H1 (cell line): ENCODE results near the gene HNRNPA1. TPM values are rescaled to one million over a fixed set of nuclear protein-coding genes. Genes with fewer than 3 reads are reported as not detected.
A peak's percentile ranks its signal among the peaks of the same experiment; 100 is the strongest.

Source experiments
- CTCF ChIA-PET: fragments of 300-600 bp; sonication (Branson Sonifier 250); formaldehyde crosslinking; loops from one replicate; lab custom pipeline; 2021; ENCODE audit not compliant: partially characterized antibody; lab: Charles Lee
- POLR2A ChIA-PET: fragments of 300-600 bp; sonication (Branson Sonifier 250); formaldehyde crosslinking; loops from one replicate; lab custom pipeline; 2021; ENCODE audit warnings: inconsistent platforms; ENCODE audit not compliant: partially characterized antibody; lab: Charles Lee
- DNase-seq, 2 experiments: peaks; one replicate each; pipeline versions ENCODE4 v3.0.0 to v3.0.0-alpha.2; 2010 to 2022; ENCODE audit warnings: low spot score in 2 of 2, low read depth in 1 of 2, mixed read lengths in 1 of 2
- FAIRE-seq: peaks from 2 replicates; lab custom pipeline; 2011; peaks lifted over from hg19 to GRCh38; lab: Jason Lieb, UNC
- H2AFZ ChIP-seq: 2 replicates; pipeline ENCODE4 v1.8.1; 2012; ENCODE audit warnings: low read length, inconsistent platforms
- H2AK5ac ChIP-seq: 2 replicates; pipeline ENCODE4 v1.6.1; 2013; ENCODE audit warnings: low read depth, low read length
- H2BK120ac ChIP-seq: replicated peaks from 2 replicates; pipeline ENCODE3; 2013; ENCODE audit warnings: low read depth, low read length, inconsistent platforms
- H2BK12ac ChIP-seq: 2 replicates; pipeline ENCODE4 v1.6.1; 2013; ENCODE audit warnings: low read depth, low read length
- H2BK15ac ChIP-seq: 2 replicates; pipeline ENCODE4 v1.6.1; 2013; ENCODE audit warnings: low read length
- H2BK20ac ChIP-seq: 2 replicates; pipeline ENCODE4 v1.6.1; 2013; ENCODE audit warnings: low read length
- H2BK5ac ChIP-seq: 2 replicates; pipeline ENCODE4 v1.6.1; 2013; ENCODE audit warnings: low read depth, low read length
- H3K14ac ChIP-seq: 2 replicates; pipeline ENCODE4 v1.6.1; 2013; ENCODE audit warnings: inconsistent platforms; ENCODE audit not compliant: insufficient read length
- H3K18ac ChIP-seq: 2 replicates; pipeline ENCODE4 v1.6.1; 2013; ENCODE audit warnings: low read length; ENCODE audit errors: extremely low read depth
- H3K23ac ChIP-seq: 2 replicates; pipeline ENCODE4 v1.6.1; 2013; ENCODE audit warnings: inconsistent platforms; ENCODE audit not compliant: insufficient read length
- H3K23me2 ChIP-seq: 2 replicates; pipeline ENCODE4 v1.6.1; 2013; ENCODE audit warnings: low read depth, low read length
- H3K27ac ChIP-seq: 2 replicates; pipeline ENCODE4 v1.6.1; 2011; ENCODE audit warnings: low read depth, low read length, inconsistent platforms
- H3K27me3 ChIP-seq, 4 experiments: replicated peaks in 1 of 4; 1 replicate in 1 of 4; 2 replicates in 3 of 4; pipeline versions ENCODE4 v1.6.1 to v1.8.1; 2011 to 2013; ENCODE audit warnings: low read length in 3 of 4, mild to moderate bottlenecking in 3 of 4, inconsistent platforms in 2 of 4, mixed read lengths in 2 of 4, moderate library complexity in 1 of 4; ENCODE audit not compliant: control insufficient read depth in 3 of 4, insufficient read depth in 3 of 4; ENCODE audit errors: extremely low read depth in 1 of 4
- H3K36me3 ChIP-seq, 4 experiments: 2 replicates each; pipeline versions ENCODE4 v1.6.1 to v1.8.1; 2011 to 2013; ENCODE audit warnings: mild to moderate bottlenecking in 4 of 4, low read length in 3 of 4, moderate library complexity in 2 of 4, control low read depth in 1 of 4, inconsistent platforms in 1 of 4; ENCODE audit not compliant: insufficient read depth in 4 of 4, control insufficient read depth in 2 of 4
- H3K4ac ChIP-seq: replicated peaks from 2 replicates; pipeline ENCODE3; 2013; ENCODE audit warnings: low read length, low read depth, mixed read lengths, inconsistent platforms; ENCODE audit not compliant: insufficient read length
- H3K4me1 ChIP-seq, 4 experiments: replicated peaks in 1 of 4; 1 replicate in 1 of 4; 2 replicates in 3 of 4; pipeline versions ENCODE4 v1.6.1 to v1.8.1; 2011 to 2013; ENCODE audit warnings: low read length in 3 of 4, inconsistent platforms in 2 of 4, mixed read lengths in 1 of 4; ENCODE audit not compliant: insufficient read depth in 4 of 4, control insufficient read depth in 3 of 4
- H3K4me2 ChIP-seq, 2 experiments: 2 replicates each; pipeline versions ENCODE4 v1.6.1 to v1.8.1; 2011 to 2013; ENCODE audit warnings: low read depth in 2 of 2, low read length in 2 of 2, control low read depth in 1 of 2, inconsistent platforms in 1 of 2, mild to moderate bottlenecking in 1 of 2; ENCODE audit not compliant: insufficient read depth in 1 of 2
- H3K4me3 ChIP-seq, 4 experiments: fragments of 200-600, 300-600 bp in 1 of 4; sonication (generic), shearing (Covaris generic), sonication (Bioruptor Twin) in 1 of 4; 2 replicates each; pipeline versions ENCODE4 v1.5.1 to v1.8.1; 2011 to 2016; ENCODE audit warnings: low read length in 4 of 4, low read depth in 3 of 4, control low read depth in 2 of 4, inconsistent platforms in 2 of 4, mild to moderate bottlenecking in 2 of 4, mixed read lengths in 1 of 4, moderate library complexity in 1 of 4; ENCODE audit not compliant: insufficient read depth in 2 of 4; ENCODE audit errors: extremely low read depth in 1 of 4
- H3K56ac ChIP-seq: replicated peaks from 2 replicates; pipeline ENCODE3; 2013; ENCODE audit warnings: low read depth, mild to moderate bottlenecking, mixed read lengths, low read length, inconsistent platforms; ENCODE audit not compliant: insufficient read length
- H3K79me1 ChIP-seq: 2 replicates; pipeline ENCODE4 v1.6.1; 2013; ENCODE audit warnings: low read depth, low read length, control low read depth
- H3K79me2 ChIP-seq, 2 experiments: 2 replicates each; pipeline versions ENCODE4 v1.6.1 to v1.8.1; 2012 to 2013; ENCODE audit warnings: low read length in 2 of 2, mild to moderate bottlenecking in 2 of 2, inconsistent platforms in 1 of 2; ENCODE audit not compliant: insufficient read depth in 2 of 2, control insufficient read depth in 1 of 2
- H3K9ac ChIP-seq, 4 experiments: replicated peaks in 1 of 4; 1 replicate in 1 of 4; 2 replicates in 3 of 4; pipeline versions ENCODE4 v1.6.1 to v1.8.1; 2011 to 2013; ENCODE audit warnings: low read depth in 3 of 4, low read length in 3 of 4, control low read depth in 2 of 4, mild to moderate bottlenecking in 2 of 4, moderate library complexity in 2 of 4, inconsistent platforms in 1 of 4; ENCODE audit errors: extremely low read depth in 1 of 4
- H3K9me3 ChIP-seq, 2 experiments: 2 replicates each; pipeline versions ENCODE4 v1.6.1 to v1.8.1; 2012 to 2013; ENCODE audit warnings: mild to moderate bottlenecking in 2 of 2, moderate library complexity in 2 of 2, control low read depth in 1 of 2, inconsistent platforms in 1 of 2, low read depth in 1 of 2, low read length in 1 of 2, mixed read lengths in 1 of 2; ENCODE audit not compliant: insufficient read depth in 2 of 2
- H4K20me1 ChIP-seq, 2 experiments: replicated peaks in 1 of 2; 2 replicates each; pipeline versions ENCODE3 to v1.8.1; 2011 to 2013; ENCODE audit warnings: inconsistent platforms in 2 of 2, low read length in 2 of 2, mild to moderate bottlenecking in 1 of 2; ENCODE audit not compliant: insufficient read depth in 2 of 2, control insufficient read depth in 1 of 2
- H4K5ac ChIP-seq: 2 replicates; pipeline ENCODE4 v1.6.1; 2013; ENCODE audit warnings: low read length, low read depth, mixed read lengths, inconsistent platforms; ENCODE audit not compliant: insufficient read length
- H4K8ac ChIP-seq: 2 replicates; pipeline ENCODE4 v1.8.0; 2013; ENCODE audit warnings: mild to moderate bottlenecking, moderate library complexity, low read length, inconsistent platforms; ENCODE audit not compliant: insufficient read depth; ENCODE audit errors: extremely low read depth
- H4K91ac ChIP-seq: replicated peaks from 2 replicates; pipeline ENCODE3; 2013; ENCODE audit warnings: low read length, mixed read lengths, inconsistent platforms; ENCODE audit not compliant: insufficient read length
- ATF3 ChIP-seq: IDR thresholded peaks from 2 replicates; pipeline ENCODE4 v1.6.1; 2011; ENCODE audit warnings: low read depth, mild to moderate bottlenecking, low read length; ENCODE audit not compliant: insufficient read depth
- BRCA1 ChIP-seq: IDR thresholded peaks from 2 replicates; pipeline ENCODE4 v1.6.1; 2012; ENCODE audit warnings: low read depth, low read length, improper control_type of control experiment
- CBX5 ChIP-seq: fragments of 300-800, 300-1000 bp; sonication (generic); IDR thresholded peaks from 2 replicates; pipeline ENCODE4 v1.7.1; 2016; ENCODE audit warnings: antibody characterized with exemption, low read length, low read depth
- E2F6 ChIP-seq: IDR thresholded peaks from 2 replicates; pipeline ENCODE4 v1.6.1; 2012; ENCODE audit warnings: inconsistent platforms
- EZH2 ChIP-seq: fragments of 200-600 bp; sonication (generic); IDR thresholded peaks from 2 replicates; pipeline ENCODE4 v1.7.1; 2012; ENCODE audit warnings: low read depth, mild to moderate bottlenecking, moderate library complexity, low read length, inconsistent platforms; ENCODE audit not compliant: severe bottlenecking
- HDAC6 ChIP-seq: IDR thresholded peaks from one replicate; pipeline ENCODE4 v1.7.1; 2012; ENCODE audit warnings: low read depth, mild to moderate bottlenecking, inconsistent platforms, low read length, moderate library complexity
- KDM5A ChIP-seq: fragments of 200-600 bp; IDR thresholded peaks from 2 replicates; pipeline ENCODE4 v1.7.1; 2012; ENCODE audit warnings: mild to moderate bottlenecking, low read length, inconsistent platforms, mixed read lengths
- POLR2A ChIP-seq, 2 experiments: IDR thresholded peaks; 1 replicate in 1 of 2; 2 replicates in 1 of 2; pipeline ENCODE4 v1.6.1; 2011; ENCODE audit warnings: low read depth in 2 of 2, low read length in 2 of 2, mild to moderate bottlenecking in 2 of 2; ENCODE audit errors: control extremely low read depth in 1 of 2
- SIRT6 ChIP-seq: IDR thresholded peaks from one replicate; pipeline ENCODE4 v1.7.1; 2012; ENCODE audit warnings: low read length, inconsistent platforms
- SUZ12 ChIP-seq: fragments of 200-600 bp; sonication (generic); IDR thresholded peaks from 2 replicates; pipeline ENCODE4 v1.6.1; 2012; ENCODE audit warnings: mild to moderate bottlenecking, inconsistent platforms, low read length, moderate library complexity, mixed read lengths
- WGBS, 2 experiments: shearing (Covaris generic) in 1 of 2; methylation state at CpG; one replicate each; pipeline versions ENCODE4 v1.1.6 to v1.1.7; 2013 to 2015; ENCODE audit warnings: low lambda C conversion rate in 2 of 2, mixed read lengths in 2 of 2, inconsistent platforms in 1 of 2, low coverage in 1 of 2, missing lambda C conversion rate in 1 of 2; ENCODE audit not compliant: insufficient replicate concordance in 2 of 2, insufficient coverage in 1 of 2, insufficient read length in 1 of 2; ENCODE audit errors: extremely low coverage in 1 of 2, missing lambda C conversion rate in 1 of 2; 5-methylcytosine and 5-hydroxymethylcytosine counted together
- polyA plus RNA-seq, 7 experiments: library from polyadenylated mRNA; depleted of rRNA in 3 of 7; stranded (reverse) in 5 of 7; unstranded in 2 of 7; fragments of >200 nt in 5 of 7; fragments of 200-250 nt in 2 of 7; gene quantifications; 1 replicate in 5 of 7; 2 replicates in 1 of 7; 4 replicates in 1 of 7; pipeline versions ENCODE4 v1.2.1 to v1.2.3, GENCODE V29; 2011 to 2013; ENCODE audit warnings: missing spikeins in 2 of 7, mixed read lengths in 2 of 7
- total RNA-seq: library from RNA; stranded (reverse); fragmentation: NEBNext Ultra II Directional; extraction: Animal tissue kit (Norgen Biotek cat#: 25700); gene quantifications from 2 replicates; pipeline ENCODE4 v1.2.1, GENCODE V29; 2021

The HNRNPA1 gene
- total and polyA plus RNA-seq, 2 of the 8 experiments (the other 6 are each of a cell fraction or from before 2014, with no cell fraction given) = 835 to 2,738 TPM

GRCh38 chr12:54324617-54325441, 44.3 kb downstream of the HNRNPA1 start, which contains the start of gene COPZ1:
COPZ1 (plus strand) TSS chr12:54325131; CDS start chr12:54325164, 33 bp downstream.
- peaks cover 0 to 10% (median 4%) of the 10 kb centered on the region in 4 experiments; a peak in 2 of 7 replicates for H3K4me1 ChIP-seq
- DNase-seq = peak; percentile 87 to 97
- H4K20me1 ChIP-seq = peaks cover 0 to 3% of the 10 kb centered on the region in 2 experiments
- H2BK120ac ChIP-seq = peak within 1 kb of the TSS; percentile 29
- no peak within 1 kb of the TSS for H3K23ac ChIP-seq
- no peak within 1 kb of the TSS for H2AK5ac ChIP-seq
- H2AFZ ChIP-seq = peak within 1 kb of the TSS; percentile 96
- POLR2A ChIA-PET = interaction anchor here (0.6 to 16.2 kb wide), 26 partner anchors 9 to 97 kb away, joined by 3 to 166 read pairs (median 4); partner anchors contain the start of genes CBX5, HNRNPA1, ITGA5 and NFE2
- no peak within 1 kb of the TSS for H3K4ac ChIP-seq
- H3K9me3 ChIP-seq = no peaks in the 10 kb centered on the region
- H3K79me1 ChIP-seq = peaks cover 3% of the 10 kb centered on the region; the same call in 1 of the 2 replicates
- H3K4me3 ChIP-seq = peak within 1 kb of the TSS; percentile 79 to 97 (median 88)
- H3K36me3 ChIP-seq = no peaks in the 10 kb centered on the region; a peak in 1 of 8 replicates
- H3K23me2 ChIP-seq = peaks cover 4% of the 10 kb centered on the region; the same call in 1 of the 2 replicates
- peak within 1 kb of the TSS; percentile 53; the same call in 1 of the 2 replicates for H2BK12ac ChIP-seq
- CTCF ChIA-PET = interaction anchor here (0.6 to 34.6 kb wide), 34 partner anchors 8 to 536 kb away, joined by 3 to 618 read pairs (median 5); partner anchors contain the start of genes CBX5, HNRNPA1 and NFE2
- no peak within 1 kb of the TSS for H4K91ac ChIP-seq
- H3K79me2 ChIP-seq = peaks cover 0 to 5% of the 10 kb centered on the region in 2 experiments; a peak in 1 of 4 replicates
- no peak within 1 kb of the TSS for H2BK15ac ChIP-seq
- peak within 1 kb of the TSS; percentile 64 to 95 for H3K4me2 ChIP-seq
- peak within 1 kb of the TSS; percentile 82 for H2BK5ac ChIP-seq
- peak within 1 kb of the TSS; percentile 51 for H3K18ac ChIP-seq
- FAIRE-seq = peak; percentile 81
- peak within 1 kb of the TSS; percentile 43 for H3K56ac ChIP-seq
- H3K27ac ChIP-seq = peak within 1 kb of the TSS; percentile 83
- H3K9ac ChIP-seq = peak within 1 kb of the TSS; percentile 77 to 97 (median 92)
- peak within 1 kb of the TSS; percentile 74 for H4K5ac ChIP-seq
- no peak within 1 kb of the TSS for H3K14ac ChIP-seq
- WGBS, 2 experiments = 3% methylated on average over 34 of the region's 34 CpGs; no CpG with 5 or more reads in 1 of the 2 experiments
- no peaks in the 10 kb centered on the region for H3K27me3 ChIP-seq
- no peak within 1 kb of the TSS for H2BK20ac ChIP-seq
- H4K8ac ChIP-seq = peak within 1 kb of the TSS; percentile 97
- TF ChIP-seq KDM5A = peak; percentile 94
- peak; percentile 73; the same call in 1 of the 2 replicates for TF ChIP-seq ATF3
- peak; percentile 54 to 87 for TF ChIP-seq POLR2A (IDR thresholded peaks at IDR 0.05; ENCODE audit: control extremely low read depth in 1 of 2, low read depth in 2 of 2, low read length in 2 of 2)
- TF ChIP-seq EZH2 = no peak
- no peak for TF ChIP-seq E2F6
- TF ChIP-seq SUZ12 = no peak
- TF ChIP-seq HDAC6 = no peak
- no peak for TF ChIP-seq SIRT6
- no peak for TF ChIP-seq BRCA1
- TF ChIP-seq CBX5 = no peak
